ENCODE measurements around the gene AMH.

GRCh38 chr19:2242092-2242537 is 7.0 kb upstream of the AMH start:
- TF ChIP-seq CTCF (IDR thresholded peaks at IDR 0.05) (no peak), POLR2A (IDR thresholded peaks at IDR 0.05) (no peak)

Data from upper lobe of left lung (tissue), 4 donors.